ENCODE measurements around the gene SLC6A11. TPM values are rescaled to one million over a fixed set of nuclear protein-coding genes. Genes with fewer than 3 reads are reported as not detected.

The SLC6A11 gene
- total and polyA plus RNA-seq, 9 donors = under 0.01 to 0.33 (median 0.07) TPM; not detected in 2

- no peak for DNase-seq
- 68 to 79% (median 78%) methylated on average over 2 of the region's 2 CpGs for WGBS, 3 donors
- Histone ChIP-seq H3K36me3 (no peaks in the 10 kb centered on the region), H3K27me3 (no peaks in the 10 kb centered on the region), H3K4me1 (ENCODE audit: insufficient read depth) (no peaks in the 10 kb centered on the region), H3K27ac (no peak overlapping the region), H3K4me3 (no peak overlapping the region), H3K9me3 (no peaks in the 10 kb centered on the region)
- no peak for TF ChIP-seq POLR2A (IDR thresholded peaks at IDR 0.05)
- no peak for TF ChIP-seq EP300 (IDR thresholded peaks at IDR 0.05)
- no peak for TF ChIP-seq CTCF (IDR thresholded peaks at IDR 0.05)
- intact Hi-C loops (cut with DNase I) = no loop called here
Observed at GRCh38 chr3:10911350-10912002, 95.4 kb downstream of the SLC6A11 start.

GRCh38 chr3:10912786-10913185 is 96.8 kb downstream of the SLC6A11 start:
- Histone ChIP-seq H3K4me1 (ENCODE audit: insufficient read depth) (no peaks in the 10 kb centered on the region), H3K9me3 (no peaks in the 10 kb centered on the region), H3K27me3 (no peaks in the 10 kb centered on the region), H3K27ac (no peak overlapping the region), H3K36me3 (no peaks in the 10 kb centered on the region), H3K4me3 (no peak overlapping the region)
- no peak for TF ChIP-seq EP300 (IDR thresholded peaks at IDR 0.05)
- no peak for TF ChIP-seq POLR2A (IDR thresholded peaks at IDR 0.05)
- TF ChIP-seq CTCF (IDR thresholded peaks at IDR 0.05) = no peak
- no peak for DNase-seq
- intact Hi-C loops (cut with DNase I) = no loop called here
- 71 to 79% (median 76%) methylated on average over 3 of the region's 3 CpGs for WGBS, 3 donors

GRCh38 chr3:10915376-10915775 is 99.3 kb downstream of the SLC6A11 start:
- Histone ChIP-seq H3K4me3 (no peak overlapping the region), H3K36me3 (no peaks in the 10 kb centered on the region), H3K9me3 (no peaks in the 10 kb centered on the region), H3K4me1 (ENCODE audit: insufficient read depth) (no peaks in the 10 kb centered on the region), H3K27me3 (no peaks in the 10 kb centered on the region), H3K27ac (no peak overlapping the region)
- TF ChIP-seq CTCF (IDR thresholded peaks at IDR 0.05) (no peak), EP300 (IDR thresholded peaks at IDR 0.05) (no peak), POLR2A (IDR thresholded peaks at IDR 0.05) (no peak)
- 14 to 19% (median 15%) methylated on average over 5 of the region's 5 CpGs for WGBS, 3 donors
- intact Hi-C loops (cut with DNase I) = no loop called here
- no peak for DNase-seq

GRCh38 chr3:10917176-10917575 is 101.1 kb downstream of the SLC6A11 start:
- no peak overlapping the region for H3K4me3 ChIP-seq
- intact Hi-C loops (cut with DNase I) = no loop called here
- DNase-seq = no peak
- no peaks in the 10 kb centered on the region for H3K9me3 ChIP-seq
- H3K4me1 ChIP-seq (ENCODE audit: insufficient read depth) = no peaks in the 10 kb centered on the region
- no peaks in the 10 kb centered on the region for H3K36me3 ChIP-seq
- 46 to 54% (median 52%) methylated on average over 3 of the region's 3 CpGs for WGBS, 3 donors
- no peaks in the 10 kb centered on the region for H3K27me3 ChIP-seq
- no peak for TF ChIP-seq EP300 (IDR thresholded peaks at IDR 0.05)
- TF ChIP-seq CTCF (IDR thresholded peaks at IDR 0.05) = no peak
- TF ChIP-seq POLR2A (IDR thresholded peaks at IDR 0.05) = no peak
- no peak overlapping the region for H3K27ac ChIP-seq
